Stimulated activated CD4-positive, alpha-beta T cell treated with anti-CD3 and anti-CD28 coated beads, Interleukin-2, amount 100 ng/mL, for 4 hours (primary cell): ENCODE data around the gene HNRNPH1.

Source experiments
- DNase-seq: peaks from one replicate; pipeline ENCODE4 v3.0.0-alpha.2; 2020; ENCODE audit warnings: low read depth

Gene HNRNPH1

DNA sequence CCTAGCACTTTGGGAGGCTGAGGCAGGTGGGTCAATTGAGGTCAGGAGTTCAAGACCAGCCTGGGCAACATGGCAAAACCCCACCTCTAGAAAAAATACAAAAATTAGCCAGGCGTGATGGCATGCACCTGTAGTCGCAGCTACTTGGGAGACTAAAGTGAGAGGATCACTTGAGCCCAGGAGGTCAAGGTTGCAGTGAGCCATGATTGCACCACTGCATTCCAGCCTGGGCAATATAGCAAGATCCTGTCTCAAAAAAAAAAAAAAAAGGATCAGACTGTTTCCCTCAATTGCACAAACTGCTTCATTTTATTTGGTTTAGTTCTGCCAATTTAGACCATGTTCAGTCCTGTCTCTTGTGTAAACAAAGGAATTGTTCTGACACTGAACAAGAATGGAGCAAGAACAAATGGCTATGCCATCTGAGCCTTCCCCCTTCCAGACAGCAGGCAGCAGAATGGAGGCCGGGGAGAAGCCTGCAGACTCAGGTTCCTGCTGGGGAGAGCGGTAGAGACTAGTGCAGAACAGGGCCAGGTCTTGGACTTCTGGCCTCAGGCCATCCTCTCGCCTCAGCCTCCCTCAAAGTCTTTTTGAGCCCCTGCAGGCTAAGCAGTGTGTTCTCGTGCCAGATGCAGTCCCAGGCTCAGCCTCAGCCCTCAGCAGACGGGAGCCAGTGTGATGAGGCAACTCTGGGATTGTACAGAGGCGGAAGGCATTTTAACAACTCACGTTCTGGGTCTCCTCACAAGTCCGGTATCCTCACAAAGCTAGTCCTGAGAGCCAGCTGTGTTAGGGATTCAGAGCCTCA, 18.2 kb downstream of the HNRNPH1 start:
- no peak for DNase-seq

DNA sequence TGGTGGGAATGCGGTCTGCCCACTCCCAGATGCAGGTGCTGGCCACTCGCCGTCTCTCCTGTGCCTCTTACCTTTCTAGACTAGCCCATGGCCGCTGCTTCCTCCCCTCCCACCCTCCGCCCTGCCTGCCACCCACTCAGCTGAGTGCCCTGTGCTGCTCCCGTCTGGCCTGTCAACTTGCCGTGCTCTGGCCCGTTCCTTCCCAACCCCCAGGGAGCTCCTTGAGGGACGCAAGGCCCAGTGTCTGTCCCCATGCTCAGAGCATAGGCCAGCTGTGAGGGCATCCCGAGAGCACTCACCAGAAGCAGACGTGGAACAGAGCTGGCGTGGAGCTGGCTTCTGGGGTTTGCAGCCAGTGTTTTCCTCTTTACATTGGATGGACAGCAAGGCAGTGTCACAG, 20.2 kb downstream of the HNRNPH1 start:
- DNase-seq: no peak

DNA sequence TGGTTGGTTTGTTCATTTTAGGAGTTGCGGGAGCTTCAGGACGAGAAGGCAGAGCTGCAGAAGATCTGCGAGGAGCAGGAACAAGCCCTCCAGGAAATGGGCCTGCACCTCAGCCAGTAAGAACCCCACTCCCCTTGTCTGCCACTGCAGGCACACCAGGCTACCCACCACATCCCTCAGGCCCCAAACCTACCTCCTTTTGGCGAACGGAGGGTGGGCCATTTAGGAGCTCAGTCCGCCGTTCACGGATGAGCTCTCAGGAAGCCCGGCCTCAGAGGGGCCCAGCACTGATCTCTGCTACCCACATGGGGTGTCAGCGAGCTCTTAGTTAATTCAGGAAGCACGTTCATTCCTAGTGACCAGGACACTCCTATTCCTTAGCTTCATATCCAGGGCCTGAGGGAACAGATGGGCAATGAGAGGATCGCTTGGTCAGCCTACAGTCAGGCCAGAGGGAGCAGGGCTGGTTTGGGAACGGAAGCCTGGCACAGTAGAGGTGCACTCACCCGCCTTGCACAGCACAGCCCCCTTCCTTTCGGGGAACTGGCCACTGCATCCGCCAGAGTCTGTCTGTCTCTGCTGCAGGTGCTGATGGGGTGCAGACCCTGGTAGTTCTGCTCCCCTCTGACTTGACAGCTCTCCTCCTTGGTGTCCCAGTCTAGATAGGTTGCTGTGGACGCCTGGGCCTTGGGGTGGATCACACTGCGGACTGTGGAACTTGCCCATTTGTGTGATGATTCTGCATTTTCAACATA, 21.4 kb downstream of the HNRNPH1 start:
- DNase-seq: no peak

DNA sequence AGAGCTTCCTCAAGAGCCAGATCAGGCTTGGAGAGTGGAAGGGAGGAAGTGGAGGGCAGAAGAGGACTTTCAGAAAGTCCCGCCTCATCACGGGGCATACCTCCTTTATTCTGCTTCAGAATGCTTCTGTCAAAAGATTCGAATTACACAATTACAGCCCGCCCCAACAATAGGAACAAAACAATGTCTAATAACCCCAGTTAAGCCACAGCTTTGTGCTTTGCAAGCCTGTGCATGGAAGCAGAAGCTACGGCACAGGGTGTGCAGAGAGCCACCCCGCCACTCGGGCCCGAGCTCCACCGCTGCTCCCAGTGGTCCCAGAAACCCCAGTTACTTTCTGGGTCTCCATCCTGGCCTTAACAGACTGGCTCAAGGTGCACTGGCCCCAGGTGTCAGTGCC, 23.5 kb downstream of the HNRNPH1 start:
- DNase-seq: no peak

DNA sequence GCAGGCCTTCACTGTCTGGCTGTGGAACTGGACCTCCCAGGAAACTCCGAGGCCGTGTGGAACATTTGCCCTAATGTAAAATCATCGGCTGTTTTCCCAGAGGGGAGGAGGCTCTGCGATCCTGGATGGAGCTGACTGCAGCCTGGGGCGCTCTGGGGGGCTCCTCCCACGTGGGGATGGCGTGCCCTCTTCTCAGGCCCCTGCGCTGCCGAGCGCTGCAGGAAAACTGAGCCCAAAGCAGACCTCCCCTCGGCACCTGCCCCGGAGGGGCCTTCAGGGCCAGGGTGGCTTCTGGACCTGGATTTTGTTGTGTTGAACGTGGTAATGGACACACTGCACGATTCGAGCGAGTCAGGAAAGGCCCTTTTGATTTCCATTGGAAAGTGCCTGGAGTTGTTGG, 23.9 kb downstream of the HNRNPH1 start:
- no peak for DNase-seq

DNA sequence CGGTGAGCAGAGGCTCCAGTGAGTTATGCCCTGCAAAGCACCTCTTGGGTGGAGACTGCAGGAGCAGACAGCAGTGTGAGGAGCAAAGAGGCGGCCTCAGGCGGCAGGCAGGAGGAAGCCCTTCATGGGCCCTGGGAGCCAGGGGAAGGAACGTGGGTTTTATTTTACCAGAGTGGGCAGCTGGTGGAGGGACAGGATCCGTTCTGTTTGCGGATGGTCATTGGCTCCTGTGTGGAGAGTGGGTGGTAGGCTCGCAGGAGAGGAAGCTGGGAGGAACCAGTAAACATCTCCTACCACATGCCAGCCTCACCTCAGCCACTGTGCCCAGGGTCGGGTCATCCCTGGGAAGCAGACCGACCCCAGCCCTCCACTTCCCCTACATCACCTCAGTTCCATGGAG, 24.4 kb downstream of the HNRNPH1 start:
- DNase-seq: no peak

DNA sequence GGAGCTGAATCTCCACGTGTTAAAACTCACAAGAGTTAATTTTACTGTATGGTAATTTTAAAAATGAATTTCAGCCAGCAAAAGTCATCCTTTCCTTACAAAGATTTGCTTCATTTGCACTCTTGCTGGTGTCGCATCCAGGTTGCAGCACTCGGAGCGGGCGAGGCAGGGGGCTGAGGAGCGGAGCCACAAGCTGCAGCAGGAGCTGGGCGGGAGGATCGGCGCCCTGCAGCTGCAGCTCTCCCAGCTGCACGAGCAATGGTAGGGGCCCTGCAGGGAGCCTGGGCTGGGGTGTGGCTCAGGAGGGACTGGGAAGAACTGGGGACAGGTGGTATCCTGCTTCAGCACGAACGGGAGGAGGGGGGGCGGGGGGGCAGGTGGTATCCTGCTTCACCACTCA, 27.1 kb downstream of the HNRNPH1 start:
- no peak for DNase-seq

DNA sequence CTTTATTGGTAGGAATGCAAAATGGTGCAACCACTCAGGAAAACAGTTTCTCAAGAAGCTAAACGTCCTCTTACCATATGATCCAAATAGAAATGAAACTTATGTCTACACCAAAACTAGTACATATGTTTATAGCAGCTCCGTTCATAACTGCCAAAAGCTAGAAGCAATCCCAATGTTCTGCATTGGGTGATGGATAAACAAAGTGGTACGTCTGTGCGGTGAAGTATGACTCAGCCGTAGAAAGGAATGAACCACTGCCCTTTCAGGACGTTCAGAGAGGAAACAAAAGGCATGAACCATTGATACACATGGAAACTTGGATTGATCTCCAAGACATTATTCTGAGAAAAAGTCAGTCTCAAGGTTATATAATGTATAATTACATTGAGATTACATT, 27.6 kb downstream of the HNRNPH1 start:
- DNase-seq: no peak

DNA sequence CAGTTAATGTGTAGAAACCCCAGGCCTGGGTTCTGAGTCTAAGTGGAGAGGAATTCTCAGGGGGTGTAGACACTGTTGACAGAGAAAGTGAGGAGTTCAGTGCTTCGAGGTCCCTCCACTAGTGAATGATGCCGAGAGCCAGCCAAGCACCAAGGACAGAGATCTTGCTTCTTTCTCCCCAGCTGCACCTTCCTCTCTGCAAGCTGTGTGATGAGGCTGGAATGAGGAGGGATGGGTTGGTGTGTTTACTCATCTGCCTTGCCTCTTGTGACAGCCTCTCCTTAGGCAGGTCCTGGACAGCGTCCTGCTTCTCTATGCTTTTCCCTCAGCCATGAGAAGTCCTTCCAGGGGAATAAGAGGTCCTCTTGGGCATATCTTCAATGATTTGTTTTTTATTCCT, 35.3 kb downstream of the HNRNPH1 start:
- no peak for DNase-seq

DNA sequence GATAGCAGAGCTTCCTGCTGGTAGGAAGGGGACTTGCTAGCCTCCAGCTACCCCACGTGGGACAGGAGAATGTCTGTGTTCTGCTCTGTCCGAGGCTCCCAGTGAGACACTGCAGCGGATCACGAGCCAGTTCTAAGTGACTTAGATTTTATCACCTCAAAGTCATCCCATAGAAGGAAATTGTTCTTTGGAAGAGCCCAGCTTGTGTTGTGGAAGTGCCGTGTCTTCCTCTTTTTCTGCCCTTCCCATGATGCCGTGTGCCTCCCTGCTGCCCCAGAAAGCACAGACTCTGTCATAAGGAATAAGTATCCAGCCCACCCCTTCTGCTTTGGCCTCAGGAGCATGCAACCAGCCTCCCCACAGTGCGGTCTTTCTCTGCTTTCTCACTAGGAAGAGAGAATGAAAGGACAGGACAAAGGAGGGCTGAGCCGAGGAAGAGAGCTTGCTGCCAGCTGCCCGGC, 37.5 kb downstream of the HNRNPH1 start:
- no peak for DNase-seq

DNA sequence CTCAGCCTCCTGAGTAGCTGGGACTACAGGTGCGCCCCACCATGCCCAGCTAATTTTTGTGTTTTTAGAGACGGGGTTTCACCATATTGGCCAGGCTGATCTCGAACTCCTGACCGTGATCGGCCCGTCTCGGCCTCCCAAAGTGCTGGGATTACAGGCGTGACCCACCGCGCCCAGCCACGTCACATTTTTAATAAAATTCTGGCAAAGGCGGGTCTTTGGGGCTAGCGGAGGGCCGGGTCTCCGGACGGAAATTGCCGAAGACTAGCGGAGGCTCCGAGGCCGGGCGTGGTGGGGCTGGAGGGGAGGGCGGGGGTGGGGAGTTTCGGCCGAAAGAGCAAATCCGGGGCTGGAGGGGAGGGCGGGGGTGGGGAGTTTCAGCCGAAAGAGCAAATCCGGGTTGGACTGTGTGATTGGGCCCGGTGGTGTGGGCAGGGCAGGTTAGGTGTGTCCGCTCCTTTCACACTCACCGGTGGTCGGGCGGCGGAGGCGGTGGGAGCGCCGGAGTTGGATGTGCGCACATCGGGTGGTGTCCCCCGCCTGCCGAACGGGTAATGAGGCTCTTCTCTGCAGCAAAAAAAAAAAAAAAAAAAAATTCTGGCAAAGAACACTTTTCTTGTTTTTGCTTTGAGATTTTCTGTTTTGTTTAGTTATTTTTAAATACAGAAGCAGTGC, 46.0 kb downstream of the HNRNPH1 start:
- no peak for DNase-seq

DNA sequence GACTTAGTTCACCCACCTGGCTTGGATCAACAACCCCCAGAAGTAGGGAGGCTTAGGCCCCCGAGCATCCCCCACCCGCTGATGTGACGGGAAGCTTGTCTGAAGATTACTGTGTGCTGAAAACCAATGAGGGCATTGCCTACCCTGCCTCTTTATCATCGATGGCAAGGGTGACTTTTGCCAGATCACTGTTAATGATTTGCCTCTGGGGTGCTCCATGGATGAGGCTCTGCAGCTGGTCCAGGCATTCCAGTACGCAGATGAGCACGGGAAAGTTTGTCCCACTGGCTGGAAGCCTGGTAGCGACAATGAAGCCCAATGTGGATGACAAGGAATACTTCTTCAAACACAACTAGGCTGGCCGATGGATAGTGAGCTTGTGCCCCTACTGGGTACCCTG, 51.1 kb downstream of the HNRNPH1 start:
- DNase-seq: no peak

DNA sequence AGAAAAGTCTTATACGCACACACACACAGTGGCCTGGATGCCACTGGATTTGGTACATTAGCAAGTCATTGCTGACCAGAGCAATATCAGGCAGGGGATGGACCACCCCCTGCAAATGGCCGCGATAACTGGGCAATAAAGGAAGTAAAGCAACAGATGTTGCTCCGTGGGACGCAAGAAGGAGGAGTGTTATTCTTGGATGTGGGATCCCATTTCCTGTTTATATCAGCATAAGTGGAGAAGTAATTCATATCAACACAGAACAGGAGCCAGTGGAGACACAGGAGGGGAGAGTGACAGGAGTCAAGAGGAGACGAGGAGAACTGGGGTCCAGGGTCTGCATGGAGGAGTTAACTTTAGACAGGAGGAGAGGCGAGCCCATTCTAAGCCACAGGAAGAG, 54.8 kb downstream of the HNRNPH1 start:
- DNase-seq: no peak

DNA sequence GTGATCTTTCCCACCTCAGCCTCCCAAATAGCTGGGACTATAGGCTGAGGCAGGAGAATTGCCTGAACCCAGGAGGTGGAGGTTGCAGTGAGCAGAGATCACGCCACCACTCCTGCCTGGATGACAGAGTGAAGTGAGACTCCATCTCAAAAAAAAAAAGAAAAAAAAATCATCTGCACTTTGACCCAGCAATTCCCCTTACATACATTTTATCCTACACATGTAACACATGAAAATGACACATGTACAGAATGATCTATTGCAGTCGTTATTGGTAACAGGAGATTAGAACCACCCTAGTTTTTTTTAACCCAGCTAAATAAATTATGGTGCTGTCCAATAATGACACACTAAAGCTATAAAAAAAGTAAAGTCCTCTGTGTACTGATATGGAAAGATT, 58.9 kb downstream of the HNRNPH1 start:
- DNase-seq: no peak
